H1 (cell line): ENCODE data around the gene GATB. TPM values are rescaled to one million over a fixed set of nuclear protein-coding genes. Genes with fewer than 3 reads are reported as not detected.
A peak's percentile ranks its signal among the peaks of the same experiment; 100 is the strongest.

ENCODE experiments used
- CTCF ChIA-PET: fragments of 300-600 bp; sonication (Branson Sonifier 250); formaldehyde crosslinking; loops from one replicate; lab custom pipeline; 2021; ENCODE audit not compliant: partially characterized antibody; lab: Charles Lee
- POLR2A ChIA-PET: fragments of 300-600 bp; sonication (Branson Sonifier 250); formaldehyde crosslinking; loops from one replicate; lab custom pipeline; 2021; ENCODE audit warnings: inconsistent platforms; ENCODE audit not compliant: partially characterized antibody; lab: Charles Lee
- DNase-seq, 2 experiments: peaks; one replicate each; pipeline versions ENCODE4 v3.0.0 to v3.0.0-alpha.2; 2010 to 2022; ENCODE audit warnings: low spot score in 2 of 2, low read depth in 1 of 2, mixed read lengths in 1 of 2
- FAIRE-seq: peaks from 2 replicates; lab custom pipeline; 2011; peaks lifted over from hg19 to GRCh38; lab: Jason Lieb, UNC
- H2AFZ ChIP-seq: 2 replicates; pipeline ENCODE4 v1.8.1; 2012; ENCODE audit warnings: low read length, inconsistent platforms
- H2AK5ac ChIP-seq: 2 replicates; pipeline ENCODE4 v1.6.1; 2013; ENCODE audit warnings: low read depth, low read length
- H2BK120ac ChIP-seq: replicated peaks from 2 replicates; pipeline ENCODE3; 2013; ENCODE audit warnings: low read depth, low read length, inconsistent platforms
- H2BK12ac ChIP-seq: 2 replicates; pipeline ENCODE4 v1.6.1; 2013; ENCODE audit warnings: low read depth, low read length
- H2BK15ac ChIP-seq: 2 replicates; pipeline ENCODE4 v1.6.1; 2013; ENCODE audit warnings: low read length
- H2BK20ac ChIP-seq: 2 replicates; pipeline ENCODE4 v1.6.1; 2013; ENCODE audit warnings: low read length
- H2BK5ac ChIP-seq: 2 replicates; pipeline ENCODE4 v1.6.1; 2013; ENCODE audit warnings: low read depth, low read length
- H3K14ac ChIP-seq: 2 replicates; pipeline ENCODE4 v1.6.1; 2013; ENCODE audit warnings: inconsistent platforms; ENCODE audit not compliant: insufficient read length
- H3K18ac ChIP-seq: 2 replicates; pipeline ENCODE4 v1.6.1; 2013; ENCODE audit warnings: low read length; ENCODE audit errors: extremely low read depth
- H3K23ac ChIP-seq: 2 replicates; pipeline ENCODE4 v1.6.1; 2013; ENCODE audit warnings: inconsistent platforms; ENCODE audit not compliant: insufficient read length
- H3K23me2 ChIP-seq: 2 replicates; pipeline ENCODE4 v1.6.1; 2013; ENCODE audit warnings: low read depth, low read length
- H3K27ac ChIP-seq: 2 replicates; pipeline ENCODE4 v1.6.1; 2011; ENCODE audit warnings: low read depth, low read length, inconsistent platforms
- H3K27me3 ChIP-seq, 4 experiments: replicated peaks in 1 of 4; 1 replicate in 1 of 4; 2 replicates in 3 of 4; pipeline versions ENCODE4 v1.6.1 to v1.8.1; 2011 to 2013; ENCODE audit warnings: low read length in 3 of 4, mild to moderate bottlenecking in 3 of 4, inconsistent platforms in 2 of 4, mixed read lengths in 2 of 4, moderate library complexity in 1 of 4; ENCODE audit not compliant: control insufficient read depth in 3 of 4, insufficient read depth in 3 of 4; ENCODE audit errors: extremely low read depth in 1 of 4
- H3K36me3 ChIP-seq, 4 experiments: 2 replicates each; pipeline versions ENCODE4 v1.6.1 to v1.8.1; 2011 to 2013; ENCODE audit warnings: mild to moderate bottlenecking in 4 of 4, low read length in 3 of 4, moderate library complexity in 2 of 4, control low read depth in 1 of 4, inconsistent platforms in 1 of 4; ENCODE audit not compliant: insufficient read depth in 4 of 4, control insufficient read depth in 2 of 4
- H3K4ac ChIP-seq: replicated peaks from 2 replicates; pipeline ENCODE3; 2013; ENCODE audit warnings: low read length, low read depth, mixed read lengths, inconsistent platforms; ENCODE audit not compliant: insufficient read length
- H3K4me1 ChIP-seq, 4 experiments: replicated peaks in 1 of 4; 1 replicate in 1 of 4; 2 replicates in 3 of 4; pipeline versions ENCODE4 v1.6.1 to v1.8.1; 2011 to 2013; ENCODE audit warnings: low read length in 3 of 4, inconsistent platforms in 2 of 4, mixed read lengths in 1 of 4; ENCODE audit not compliant: insufficient read depth in 4 of 4, control insufficient read depth in 3 of 4
- H3K4me2 ChIP-seq, 2 experiments: 2 replicates each; pipeline versions ENCODE4 v1.6.1 to v1.8.1; 2011 to 2013; ENCODE audit warnings: low read depth in 2 of 2, low read length in 2 of 2, control low read depth in 1 of 2, inconsistent platforms in 1 of 2, mild to moderate bottlenecking in 1 of 2; ENCODE audit not compliant: insufficient read depth in 1 of 2
- H3K4me3 ChIP-seq, 4 experiments: fragments of 200-600, 300-600 bp in 1 of 4; sonication (generic), shearing (Covaris generic), sonication (Bioruptor Twin) in 1 of 4; 2 replicates each; pipeline versions ENCODE4 v1.5.1 to v1.8.1; 2011 to 2016; ENCODE audit warnings: low read length in 4 of 4, low read depth in 3 of 4, control low read depth in 2 of 4, inconsistent platforms in 2 of 4, mild to moderate bottlenecking in 2 of 4, mixed read lengths in 1 of 4, moderate library complexity in 1 of 4; ENCODE audit not compliant: insufficient read depth in 2 of 4; ENCODE audit errors: extremely low read depth in 1 of 4
- H3K56ac ChIP-seq: replicated peaks from 2 replicates; pipeline ENCODE3; 2013; ENCODE audit warnings: low read depth, mild to moderate bottlenecking, mixed read lengths, low read length, inconsistent platforms; ENCODE audit not compliant: insufficient read length
- H3K79me1 ChIP-seq: 2 replicates; pipeline ENCODE4 v1.6.1; 2013; ENCODE audit warnings: low read depth, low read length, control low read depth
- H3K79me2 ChIP-seq, 2 experiments: 2 replicates each; pipeline versions ENCODE4 v1.6.1 to v1.8.1; 2012 to 2013; ENCODE audit warnings: low read length in 2 of 2, mild to moderate bottlenecking in 2 of 2, inconsistent platforms in 1 of 2; ENCODE audit not compliant: insufficient read depth in 2 of 2, control insufficient read depth in 1 of 2
- H3K9ac ChIP-seq, 4 experiments: replicated peaks in 1 of 4; 1 replicate in 1 of 4; 2 replicates in 3 of 4; pipeline versions ENCODE4 v1.6.1 to v1.8.1; 2011 to 2013; ENCODE audit warnings: low read depth in 3 of 4, low read length in 3 of 4, control low read depth in 2 of 4, mild to moderate bottlenecking in 2 of 4, moderate library complexity in 2 of 4, inconsistent platforms in 1 of 4; ENCODE audit errors: extremely low read depth in 1 of 4
- H3K9me3 ChIP-seq, 2 experiments: 2 replicates each; pipeline versions ENCODE4 v1.6.1 to v1.8.1; 2012 to 2013; ENCODE audit warnings: mild to moderate bottlenecking in 2 of 2, moderate library complexity in 2 of 2, control low read depth in 1 of 2, inconsistent platforms in 1 of 2, low read depth in 1 of 2, low read length in 1 of 2, mixed read lengths in 1 of 2; ENCODE audit not compliant: insufficient read depth in 2 of 2
- H4K20me1 ChIP-seq, 2 experiments: replicated peaks in 1 of 2; 2 replicates each; pipeline versions ENCODE3 to v1.8.1; 2011 to 2013; ENCODE audit warnings: inconsistent platforms in 2 of 2, low read length in 2 of 2, mild to moderate bottlenecking in 1 of 2; ENCODE audit not compliant: insufficient read depth in 2 of 2, control insufficient read depth in 1 of 2
- H4K5ac ChIP-seq: 2 replicates; pipeline ENCODE4 v1.6.1; 2013; ENCODE audit warnings: low read length, low read depth, mixed read lengths, inconsistent platforms; ENCODE audit not compliant: insufficient read length
- H4K8ac ChIP-seq: 2 replicates; pipeline ENCODE4 v1.8.0; 2013; ENCODE audit warnings: mild to moderate bottlenecking, moderate library complexity, low read length, inconsistent platforms; ENCODE audit not compliant: insufficient read depth; ENCODE audit errors: extremely low read depth
- H4K91ac ChIP-seq: replicated peaks from 2 replicates; pipeline ENCODE3; 2013; ENCODE audit warnings: low read length, mixed read lengths, inconsistent platforms; ENCODE audit not compliant: insufficient read length
- CBX5 ChIP-seq: fragments of 300-800, 300-1000 bp; sonication (generic); IDR thresholded peaks from 2 replicates; pipeline ENCODE4 v1.7.1; 2016; ENCODE audit warnings: antibody characterized with exemption, low read length, low read depth
- CHD1 ChIP-seq: IDR thresholded peaks from 2 replicates; pipeline ENCODE4 v1.6.1; 2012; ENCODE audit warnings: low read depth, low read length, improper control_type of control experiment
- CREB1 ChIP-seq: IDR thresholded peaks from 2 replicates; pipeline ENCODE4 v1.6.1; 2012; ENCODE audit warnings: inconsistent platforms
- EZH2 ChIP-seq: fragments of 200-600 bp; sonication (generic); IDR thresholded peaks from 2 replicates; pipeline ENCODE4 v1.7.1; 2012; ENCODE audit warnings: low read depth, mild to moderate bottlenecking, moderate library complexity, low read length, inconsistent platforms; ENCODE audit not compliant: severe bottlenecking
- GTF2F1 ChIP-seq: IDR thresholded peaks from 2 replicates; pipeline ENCODE4 v1.6.1; 2012; ENCODE audit warnings: low read depth, low read length, improper control_type of control experiment, borderline replicate concordance
- JUND ChIP-seq: IDR thresholded peaks from 2 replicates; pipeline ENCODE4 v1.6.1; 2011; ENCODE audit warnings: mild to moderate bottlenecking, improper control_type of control experiment, low read length
- KDM5A ChIP-seq: fragments of 200-600 bp; IDR thresholded peaks from 2 replicates; pipeline ENCODE4 v1.7.1; 2012; ENCODE audit warnings: mild to moderate bottlenecking, low read length, inconsistent platforms, mixed read lengths
- PHF8 ChIP-seq: fragments of 200-600 bp; sonication (generic); conservative IDR thresholded peaks from 2 replicates; pipeline ENCODE4 v1.7.1; 2012; ENCODE audit warnings: low read depth, mild to moderate bottlenecking, inconsistent platforms, low read length, moderate library complexity
- POLR2A ChIP-seq, 2 experiments: IDR thresholded peaks; 1 replicate in 1 of 2; 2 replicates in 1 of 2; pipeline ENCODE4 v1.6.1; 2011; ENCODE audit warnings: low read depth in 2 of 2, low read length in 2 of 2, mild to moderate bottlenecking in 2 of 2; ENCODE audit errors: control extremely low read depth in 1 of 2
- RAD21 ChIP-seq, 2 experiments: IDR thresholded peaks in 1 of 2; conservative IDR thresholded peaks in 1 of 2; 2 replicates each; pipeline ENCODE4 v1.6.1; 2011; ENCODE audit warnings: low read depth in 2 of 2, low read length in 2 of 2, improper control_type of control experiment in 1 of 2, inconsistent platforms in 1 of 2, mild to moderate bottlenecking in 1 of 2, moderate library complexity in 1 of 2
- RBBP5 ChIP-seq: IDR thresholded peaks from 2 replicates; pipeline ENCODE4 v1.7.1; 2012; ENCODE audit warnings: low read depth, mild to moderate bottlenecking, inconsistent platforms, low read length, moderate library complexity, borderline replicate concordance
- SIRT6 ChIP-seq: IDR thresholded peaks from one replicate; pipeline ENCODE4 v1.7.1; 2012; ENCODE audit warnings: low read length, inconsistent platforms
- SIX5 ChIP-seq: IDR thresholded peaks from 2 replicates; pipeline ENCODE4 v1.6.1; 2011; ENCODE audit warnings: mild to moderate bottlenecking, low read depth, low read length
- SP1 ChIP-seq: IDR thresholded peaks from 2 replicates; pipeline ENCODE4 v1.6.1; 2011; ENCODE audit warnings: low read depth, low read length
- SP2 ChIP-seq: IDR thresholded peaks from 2 replicates; pipeline ENCODE4 v1.6.1; 2012; ENCODE audit warnings: mild to moderate bottlenecking, low read length, inconsistent platforms
- TAF7 ChIP-seq: optimal IDR thresholded peaks from 2 replicates; pipeline ENCODE3; 2011; ENCODE audit warnings: low read depth, mild to moderate bottlenecking, inconsistent platforms, low read length, moderate library complexity, borderline replicate concordance
- WGBS, 2 experiments: shearing (Covaris generic) in 1 of 2; methylation state at CpG; one replicate each; pipeline versions ENCODE4 v1.1.6 to v1.1.7; 2013 to 2015; ENCODE audit warnings: low lambda C conversion rate in 2 of 2, mixed read lengths in 2 of 2, inconsistent platforms in 1 of 2, low coverage in 1 of 2, missing lambda C conversion rate in 1 of 2; ENCODE audit not compliant: insufficient replicate concordance in 2 of 2, insufficient coverage in 1 of 2, insufficient read length in 1 of 2; ENCODE audit errors: extremely low coverage in 1 of 2, missing lambda C conversion rate in 1 of 2; 5-methylcytosine and 5-hydroxymethylcytosine counted together
- polyA plus RNA-seq, 7 experiments: library from polyadenylated mRNA; depleted of rRNA in 3 of 7; stranded (reverse) in 5 of 7; unstranded in 2 of 7; fragments of >200 nt in 5 of 7; fragments of 200-250 nt in 2 of 7; gene quantifications; 1 replicate in 5 of 7; 2 replicates in 1 of 7; 4 replicates in 1 of 7; pipeline versions ENCODE4 v1.2.1 to v1.2.3, GENCODE V29; 2011 to 2013; ENCODE audit warnings: missing spikeins in 2 of 7, mixed read lengths in 2 of 7
- total RNA-seq: library from RNA; stranded (reverse); fragmentation: NEBNext Ultra II Directional; extraction: Animal tissue kit (Norgen Biotek cat#: 25700); gene quantifications from 2 replicates; pipeline ENCODE4 v1.2.1, GENCODE V29; 2021

The GATB gene
- total and polyA plus RNA-seq, 2 of the 8 experiments (the other 6 are each of a cell fraction or from before 2014, with no cell fraction given), result 15.3 to 18.0 TPM

GRCh38 chr4:151669990-151670389 is 90.8 kb downstream of the GATB start:
- Histone ChIP-seq H3K79me2 (no peaks in the 10 kb centered on the region), H3K9ac (no peak overlapping the region), H3K27me3 (no peaks in the 10 kb centered on the region), H3K4me3 (no peak overlapping the region), H3K4ac (no peak overlapping the region), H3K4me2 (no peak overlapping the region), H2BK20ac (no peak overlapping the region), H3K56ac (no peak overlapping the region), H4K8ac (peak overlapping the region; percentile 47; the same call in 1 of the 2 replicates), H2AFZ (no peak overlapping the region), H2BK15ac (no peak overlapping the region), H4K91ac (no peak overlapping the region), H3K9me3 (no peaks in the 10 kb centered on the region), H3K36me3 (0 out of 8 replicates have a peak, but pooled peaks cover 0 to 2% (median 0%) of the 10 kb centered on the region in 4 experiments), H3K23me2 (no peaks in the 10 kb centered on the region), H4K5ac (no peak overlapping the region), H3K79me1 (no peaks in the 10 kb centered on the region; the same call in 1 of the 2 replicates), H2BK120ac (no peak overlapping the region), H3K18ac (no peak overlapping the region), H3K23ac (no peak overlapping the region), H3K4me1 (peaks cover 1 to 5% (median 3%) of the 10 kb centered on the region in 4 experiments; a peak in 5 of 7 replicates), H4K20me1 (no peaks in the 10 kb centered on the region), H2AK5ac (no peak overlapping the region), H2BK5ac (no peak overlapping the region), H3K27ac (no peak overlapping the region), H2BK12ac (no peak overlapping the region), H3K14ac (no peak overlapping the region)
- POLR2A ChIA-PET, result no interaction called here
- DNase-seq (no peak), FAIRE-seq (no peak)
- CTCF ChIA-PET, result interaction anchor here (1.0 kb wide), 1 partner anchor 18 kb away, joined by 3 read pairs; no protein-coding TSS in a partner anchor
- WGBS, 2 experiments, result 95% methylated on average over 9 of the region's 9 CpGs; no CpG with 5 or more reads in 1 of the 2 experiments
- no peak for TF ChIP-seq CHD1
- TF ChIP-seq SIX5, result no peak
- TF ChIP-seq SIRT6, result no peak
- TF ChIP-seq EZH2, result no peak
- no peak for TF ChIP-seq GTF2F1
- no peak for TF ChIP-seq CREB1
- TF ChIP-seq POLR2A (IDR thresholded peaks at IDR 0.05; ENCODE audit: control extremely low read depth in 1 of 2, low read depth in 2 of 2, low read length in 2 of 2), result no peak
- no peak for TF ChIP-seq CBX5
- TF ChIP-seq RBBP5, result no peak
- TF ChIP-seq RAD21 (IDR thresholded peaks at IDR 0.05 in 1 of 2, conservative IDR thresholded peaks at IDR 0.05 in 1 of 2; ENCODE audit: low read depth in 2 of 2, low read length in 2 of 2), result no peak
- no peak for TF ChIP-seq SP1
- TF ChIP-seq SP2, result no peak
- TF ChIP-seq KDM5A, result no peak
- no peak for TF ChIP-seq PHF8
- TF ChIP-seq TAF7, result no peak
- TF ChIP-seq JUND, result no peak
